Activated T-cell treated with anti-CD3 and anti-CD28 coated beads, Interleukin-2, amount 50 U/mL, for 1 hour (primary cell): ENCODE results near the gene ANXA5.
"Not testable (repeated sequence)": the region's sequence is repeated elsewhere in the genome, so short reads cannot be mapped to it uniquely, and the experiment has no call there.

Experiments used
- DNase-seq: peaks from one replicate; pipeline ENCODE4 v3.0.0-alpha.2; 2020

The ANXA5 gene

DNA sequence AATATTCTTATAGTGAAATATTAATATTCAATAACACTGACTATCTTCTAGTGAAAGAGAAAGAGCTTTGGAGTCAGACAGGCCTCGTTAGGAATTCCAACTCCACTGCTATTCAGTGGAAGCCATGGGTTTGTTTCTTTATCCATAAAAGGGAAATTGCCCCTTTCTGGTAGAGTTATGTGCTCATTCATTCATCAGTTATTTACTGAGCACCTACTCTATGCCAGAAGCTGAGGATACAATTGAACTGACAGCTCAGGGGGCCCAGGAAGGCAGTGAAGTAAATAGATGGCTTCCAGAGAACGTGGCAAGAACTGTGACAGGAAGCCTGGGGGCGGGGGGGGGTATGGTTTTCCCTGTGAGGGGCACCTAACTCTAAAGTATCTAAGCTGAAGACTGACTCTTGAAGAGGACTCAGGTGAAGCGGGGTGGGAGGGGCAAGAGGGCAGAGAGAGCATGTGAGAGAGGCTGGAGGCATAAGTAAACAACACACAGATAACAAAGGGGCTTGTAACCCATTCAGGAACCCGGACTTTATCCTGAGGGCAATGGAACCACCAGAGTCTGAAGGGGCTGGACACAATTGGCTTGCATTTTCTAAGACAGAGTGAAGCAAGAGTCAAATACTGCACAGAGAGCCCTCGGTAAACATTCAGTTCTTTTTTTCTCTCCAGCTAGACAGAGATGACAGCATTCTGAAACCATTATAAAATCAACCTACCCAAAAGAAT, 20.3 kb downstream of the ANXA5 start:
- DNase-seq = no peak

GRCh38 chr4:121675715-121676114, 21.1 kb downstream of the ANXA5 start:
- no peak for DNase-seq

- DNase-seq = no peak
These were observed 22.1 kb downstream of the ANXA5 start for GRCh38 chr4:121674696-121675095.

- DNase-seq = no peak
These were observed 22.6 kb downstream of the ANXA5 start for GRCh38 chr4:121674191-121674590.

GRCh38 chr4:121669163-121669550, 27.6 kb downstream of the ANXA5 start:
- DNase-seq = no peak

DNA sequence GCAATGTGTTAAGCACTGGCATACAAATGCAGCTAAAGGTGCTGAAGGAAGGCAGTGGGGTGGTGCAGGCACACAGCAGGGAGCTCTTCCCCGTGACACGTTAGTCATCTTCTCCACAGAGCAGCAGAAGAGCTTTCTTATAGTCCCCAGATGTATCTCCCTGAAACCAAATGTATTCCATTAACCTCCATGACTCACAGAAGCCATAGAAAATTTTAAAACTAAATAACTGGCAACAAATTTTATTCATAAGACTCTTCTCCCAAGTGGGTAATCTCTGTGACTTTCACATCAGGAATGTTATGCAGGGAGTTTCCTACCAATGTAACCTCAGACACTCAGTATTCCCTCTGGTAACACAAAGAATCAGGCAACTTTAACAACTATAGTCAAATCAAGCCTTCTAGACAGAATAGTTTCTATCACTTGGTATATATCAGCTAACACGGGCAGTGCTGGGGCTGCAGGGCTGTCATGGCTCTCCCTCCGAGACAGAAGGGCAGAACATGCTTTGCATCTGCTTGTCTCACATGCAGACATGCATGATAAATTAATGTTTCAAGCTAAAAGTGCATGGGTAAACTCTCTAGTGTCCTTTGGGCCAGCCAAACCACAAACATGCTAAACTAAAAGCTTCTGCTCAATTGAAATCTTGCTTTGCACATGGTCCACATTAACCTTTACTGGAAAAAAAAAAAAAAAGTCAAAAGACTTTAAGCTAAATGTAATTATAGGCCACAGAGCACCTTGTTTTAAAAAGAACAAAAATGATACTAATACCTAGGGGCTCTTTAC, 28.2 kb downstream of the ANXA5 start:
- no peak for DNase-seq

GRCh38 chr4:121666091-121666679, 30.6 kb downstream of the ANXA5 start:
- DNase-seq = no peak

- DNase-seq = no peak
These were observed 31.4 kb downstream of the ANXA5 start for GRCh38 chr4:121665371-121665770.

GRCh38 chr4:121662225-121662624, 34.6 kb downstream of the ANXA5 start:
- DNase-seq = no peak

DNA sequence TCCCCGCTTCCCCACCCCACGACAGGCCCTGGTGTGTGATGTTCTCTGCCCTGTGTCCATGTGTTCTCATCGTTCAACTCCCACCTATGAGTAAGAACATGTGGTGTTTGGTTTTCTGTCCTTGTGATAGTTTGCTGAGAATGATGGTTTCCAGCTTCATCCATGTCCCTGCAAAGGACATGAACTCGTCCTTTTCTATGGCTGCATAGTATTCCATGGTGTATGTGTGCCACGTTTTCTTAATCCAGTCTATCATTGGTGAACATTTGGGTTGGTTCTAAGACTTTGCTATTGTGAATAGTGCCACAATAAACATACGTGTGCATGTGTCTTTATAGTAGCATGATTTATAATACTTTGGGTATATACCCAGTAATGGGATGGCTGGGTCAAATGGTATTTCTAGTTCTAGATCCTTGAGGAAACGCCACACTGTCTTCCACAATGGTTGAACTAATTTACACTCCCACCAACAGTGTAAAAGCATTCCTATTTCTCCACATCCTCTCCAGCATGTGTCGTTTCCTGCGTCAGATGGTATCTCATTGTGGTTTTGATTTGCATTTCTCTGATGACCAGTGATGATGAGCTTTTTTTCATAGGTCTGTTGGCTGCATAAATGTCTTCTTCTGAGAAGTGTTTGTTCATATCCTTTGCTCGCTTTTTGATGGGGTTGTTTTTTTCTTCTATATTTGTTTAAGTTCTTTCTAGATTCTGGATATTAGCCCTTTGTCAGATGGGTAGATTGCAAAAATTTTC, 36.4 kb downstream of the ANXA5 start:
- not testable (repeated sequence) for DNase-seq

DNA sequence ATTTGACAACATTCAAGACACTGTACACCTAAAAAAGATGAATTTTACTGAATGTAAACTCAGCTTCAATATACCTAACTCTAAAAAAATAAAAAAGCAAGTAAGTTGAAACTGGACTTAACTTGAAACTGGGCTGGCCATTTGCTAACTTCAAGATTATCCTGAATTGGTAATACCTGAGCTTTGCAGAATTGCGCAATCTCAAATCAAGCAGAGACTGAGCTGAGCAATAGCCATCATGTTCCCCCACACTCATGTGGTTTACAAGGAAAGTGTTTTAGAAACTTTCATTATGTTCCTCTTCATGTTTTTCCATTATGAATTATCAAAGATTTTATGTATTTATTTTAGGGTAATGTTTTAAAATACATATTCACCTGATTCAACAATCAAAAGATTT, 38.7 kb downstream of the ANXA5 start:
- DNase-seq = no peak

GRCh38 chr4:121656269-121656641, 40.5 kb downstream of the ANXA5 start:
- DNase-seq = no peak

DNA sequence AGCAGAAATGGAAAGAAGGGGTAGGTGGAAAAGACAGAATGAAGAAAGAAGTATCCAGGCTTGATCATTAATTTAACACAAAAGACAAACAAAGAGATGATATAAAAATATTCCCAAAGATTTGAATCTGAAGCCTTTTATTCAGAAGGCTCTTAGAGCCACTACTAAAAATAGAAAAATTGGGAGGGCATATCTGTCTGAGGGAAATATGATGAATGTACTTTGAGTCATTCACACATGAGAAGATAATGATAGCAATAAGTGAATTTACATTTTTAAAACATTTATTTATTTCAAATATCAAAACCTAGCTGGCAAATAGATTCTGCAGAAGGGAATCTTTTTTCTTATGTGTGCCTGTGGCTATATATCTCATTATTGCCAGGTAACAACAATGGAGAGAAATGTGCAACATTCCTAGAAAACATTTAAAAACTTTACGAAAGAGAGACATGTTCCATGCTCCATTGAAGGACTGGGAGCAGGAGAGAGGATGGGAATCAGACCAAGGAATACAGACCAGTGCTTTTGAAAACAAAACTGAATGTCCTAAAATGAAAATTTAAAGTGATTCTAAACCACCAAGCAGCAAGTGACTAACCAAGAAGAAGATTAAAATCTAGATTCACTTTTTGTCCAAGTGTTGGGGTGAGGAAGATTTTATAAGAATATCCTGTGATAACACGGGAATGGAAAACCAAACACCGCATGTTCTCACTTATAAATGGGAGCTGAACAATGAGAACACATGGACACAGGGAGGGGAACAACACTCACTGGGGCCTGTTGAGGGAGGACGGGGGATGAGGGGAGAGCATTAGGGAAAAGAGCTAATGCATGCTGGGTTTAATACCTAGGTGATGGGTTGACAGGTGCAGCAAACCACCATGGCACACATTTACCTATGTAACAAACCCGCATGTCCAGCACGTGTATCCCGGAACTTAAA, 41.2 kb downstream of the ANXA5 start:
- no peak for DNase-seq

GRCh38 chr4:121654738-121655137, 42.0 kb downstream of the ANXA5 start:
- DNase-seq = no peak

DNA sequence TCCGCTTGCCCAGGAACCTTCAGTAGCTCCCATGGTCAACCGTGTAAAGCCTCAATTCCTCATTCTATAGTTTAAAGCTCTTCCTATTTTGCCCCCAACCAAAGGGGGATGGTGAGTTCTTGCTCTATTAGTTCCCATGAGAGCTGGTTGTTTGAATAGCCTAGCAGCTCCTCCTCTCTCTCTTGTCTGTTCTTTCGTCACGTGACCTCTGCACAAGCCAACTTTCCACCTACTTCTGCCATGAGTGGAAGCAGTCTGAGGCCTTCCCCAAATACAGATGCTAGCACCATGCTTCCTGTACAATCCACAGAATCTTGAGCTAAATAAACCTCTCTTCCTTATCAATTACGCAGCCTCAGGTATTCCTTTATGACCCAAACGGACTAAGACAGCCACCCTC, 42.8 kb downstream of the ANXA5 start:
- no peak for DNase-seq

GRCh38 chr4:121653214-121653613, 43.6 kb downstream of the ANXA5 start:
- DNase-seq = no peak

DNA sequence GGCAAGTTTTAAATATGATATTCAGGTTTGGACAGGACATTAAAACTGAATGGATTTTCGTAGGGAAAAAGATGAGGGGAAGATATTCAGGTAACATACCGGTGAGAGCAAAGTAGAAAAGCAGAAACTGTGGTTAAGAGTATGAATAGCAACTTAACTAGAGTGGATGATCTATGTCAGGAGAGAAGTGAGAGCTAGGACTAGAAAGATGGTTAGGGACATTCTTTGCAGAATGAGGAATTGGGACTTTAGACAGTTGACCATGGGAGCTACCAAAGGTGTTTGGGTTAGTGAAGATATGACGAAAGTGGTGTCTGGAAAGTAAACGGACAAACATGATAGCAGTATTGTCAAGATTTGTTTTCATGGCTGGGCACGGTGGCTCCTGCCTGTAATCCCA, 45.2 kb downstream of the ANXA5 start:
- no peak for DNase-seq

- DNase-seq = no peak
These were observed 46.0 kb downstream of the ANXA5 start for GRCh38 chr4:121650741-121651140.

- no peak for DNase-seq
These were observed 48.3 kb downstream of the ANXA5 start for GRCh38 chr4:121648516-121648915.

DNA sequence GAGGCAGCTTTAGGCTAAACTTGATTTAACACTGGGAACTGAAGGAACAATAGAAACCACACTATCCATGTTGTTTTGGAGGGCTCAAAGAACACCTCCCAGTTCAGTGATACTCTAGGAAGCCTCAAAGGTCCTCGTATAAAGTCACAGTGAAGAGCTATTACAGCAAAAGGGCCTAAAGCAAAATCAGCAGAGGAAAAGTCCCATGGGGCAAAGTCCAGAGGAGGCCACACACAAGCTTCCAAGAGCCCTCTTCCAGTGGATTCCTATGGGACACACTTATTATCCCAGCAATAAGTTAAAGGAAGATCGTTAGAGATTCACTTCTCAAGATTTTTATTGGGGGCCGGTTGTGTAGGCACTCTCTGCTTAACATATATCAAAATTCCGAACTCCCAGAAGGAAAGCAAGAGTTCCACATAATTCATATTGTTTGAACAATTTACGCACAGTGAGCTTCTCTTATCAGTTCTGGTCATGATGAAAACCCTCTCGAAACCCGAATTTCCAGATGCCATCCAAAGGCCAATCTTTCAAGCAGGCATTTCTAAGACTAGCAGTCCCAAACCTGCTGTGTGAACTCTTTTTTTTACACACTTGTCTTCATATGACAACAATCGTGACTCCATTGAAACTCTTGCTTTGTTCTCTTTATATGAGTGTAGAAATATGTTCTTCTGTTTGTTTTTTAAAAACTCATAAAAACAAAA, 53.7 kb downstream of the ANXA5 start:
- DNase-seq = no peak

DNA sequence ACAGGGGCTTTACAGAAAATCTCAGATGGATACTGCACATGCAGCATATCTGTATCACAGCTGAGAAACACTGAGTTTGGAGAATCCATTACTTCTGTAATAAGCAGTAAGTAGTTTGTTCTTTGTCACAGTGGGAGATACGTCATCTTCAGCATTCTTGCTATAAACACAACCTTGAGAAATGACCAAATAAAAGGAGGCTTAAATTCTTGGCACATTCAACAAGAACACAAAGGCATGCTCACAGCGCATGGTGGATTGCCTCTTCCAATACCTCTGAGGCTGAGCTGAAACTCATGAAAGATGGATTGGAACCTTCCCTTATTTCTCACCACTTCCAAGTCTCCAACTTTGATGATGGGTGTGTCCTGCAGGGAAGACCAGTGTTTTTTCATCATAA, 54.5 kb downstream of the ANXA5 start:
- DNase-seq = no peak

DNA sequence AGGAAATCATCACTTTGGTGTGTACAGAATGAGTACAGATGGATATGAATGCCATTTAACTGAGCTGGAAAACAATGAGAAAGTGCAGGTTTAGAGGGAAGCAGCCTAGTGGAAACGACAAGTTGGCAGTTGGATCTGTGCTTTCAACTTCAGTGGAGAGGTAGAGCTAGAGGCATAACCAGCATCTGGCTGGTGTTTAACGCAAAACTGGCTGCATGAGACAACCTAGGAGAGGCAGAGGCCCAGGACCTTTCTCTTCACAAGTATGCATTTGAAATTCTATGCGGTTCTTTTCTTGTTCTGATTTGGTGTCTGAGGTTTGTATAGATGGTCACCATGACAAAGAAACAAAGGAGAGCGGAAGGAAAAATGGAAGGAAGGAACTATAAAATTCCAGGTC, 63.1 kb downstream of the ANXA5 start:
- no peak for DNase-seq
